GM23338 (cell line): Measurements from ENCODE around the gene GMEB2. TPM values are rescaled to one million over a fixed set of nuclear protein-coding genes. Genes with fewer than 3 reads are reported as not detected.

ENCODE experiments used
- ATAC-seq: fragments of 200-7000 bp; cut with Tn5 transposase; 3 replicates; pipeline ENCODE4 v1.9.1; 2020
- DNase-seq: peaks from one replicate; pipeline ENCODE4 v3.0.0-alpha.2; 2015; ENCODE audit warnings: low spot score
- H2AFZ ChIP-seq: fragments of 200-600 bp; sonication (generic); 2 replicates; pipeline ENCODE4 v1.8.0; 2016; ENCODE audit warnings: antibody characterized with exemption, mild to moderate bottlenecking, moderate library complexity
- H3F3A ChIP-seq: fragments of 200-600 bp; sonication (generic); replicated peaks from 2 replicates; pipeline ENCODE4 v1.8.0; 2017; ENCODE audit warnings: antibody characterized with exemption, mixed run types, low read depth
- H3K27ac ChIP-seq: fragments of 200-600 bp; sonication (generic); 2 replicates; pipeline ENCODE4 v1.6.1; 2016; ENCODE audit warnings: low read depth
- H3K27me3 ChIP-seq: fragments of 200-600 bp; sonication (generic); 2 replicates; pipeline ENCODE4 v1.8.0; 2016; ENCODE audit warnings: mild to moderate bottlenecking, mixed run types, moderate library complexity; ENCODE audit not compliant: insufficient read depth
- H3K36me3 ChIP-seq: fragments of 200-600 bp; sonication (generic); 2 replicates; pipeline ENCODE4 v1.8.0; 2016; ENCODE audit warnings: mild to moderate bottlenecking; ENCODE audit not compliant: insufficient read depth
- H3K4me1 ChIP-seq: fragments of 200-600 bp; sonication (generic); 2 replicates; pipeline ENCODE4 v1.8.0; 2016; ENCODE audit warnings: mild to moderate bottlenecking, moderate library complexity; ENCODE audit not compliant: insufficient read depth
- H3K4me2 ChIP-seq: fragments of 200-600 bp; sonication (generic); 2 replicates; pipeline ENCODE4 v1.7.1; 2017; ENCODE audit warnings: mixed run types
- H3K4me3 ChIP-seq: fragments of 200-600 bp; sonication (generic); 2 replicates; pipeline ENCODE4 v1.6.1; 2016; ENCODE audit warnings: mixed run types
- H3K79me2 ChIP-seq: fragments of 200-600 bp; sonication (generic); replicated peaks from 2 replicates; pipeline ENCODE4 v1.8.0; 2017; ENCODE audit warnings: mild to moderate bottlenecking; ENCODE audit not compliant: insufficient read depth
- H3K9me2 ChIP-seq: fragments of 200-600 bp; sonication (generic); 2 replicates; pipeline ENCODE4 v1.8.0; 2017; ENCODE audit not compliant: insufficient read depth
- H4K20me1 ChIP-seq: fragments of 200-600 bp; sonication (generic); replicated peaks from 2 replicates; pipeline ENCODE4 v1.8.0; 2017; ENCODE audit warnings: mild to moderate bottlenecking; ENCODE audit not compliant: insufficient read depth
- H3K27ac Mint-ChIP-seq: 2 replicates; pipeline ENCODE4 v1.8.0; 2020; ENCODE audit warnings: inconsistent platforms, mild to moderate bottlenecking, moderate library complexity, mixed read lengths
- H3K27me3 Mint-ChIP-seq: 3 replicates; pipeline ENCODE4 v1.8.0; 2022; ENCODE audit warnings: low read depth, mild to moderate bottlenecking, moderate library complexity, mixed read lengths, inconsistent platforms; ENCODE audit not compliant: insufficient read depth, poor library complexity
- H3K36me3 Mint-ChIP-seq: 3 replicates; pipeline ENCODE4 v1.8.0; 2021; ENCODE audit warnings: low read depth, mild to moderate bottlenecking, inconsistent platforms, moderate library complexity, mixed read lengths
- H3K4me1 Mint-ChIP-seq: 3 replicates; pipeline ENCODE4 v1.8.0; 2020; ENCODE audit warnings: mild to moderate bottlenecking, inconsistent platforms, mixed read lengths
- H3K4me3 Mint-ChIP-seq: 3 replicates; pipeline ENCODE4 v1.8.0; 2021; ENCODE audit warnings: moderate library complexity, mild to moderate bottlenecking, inconsistent platforms, mixed read lengths
- H3K9me3 Mint-ChIP-seq: 3 replicates; pipeline ENCODE4 v1.8.0; 2020; ENCODE audit warnings: moderate library complexity, mild to moderate bottlenecking, inconsistent platforms, mixed read lengths
- CREB1 ChIP-seq: fragments of 250-450 bp; sonication (Bioruptor Pico); IDR thresholded peaks from 2 replicates; pipeline ENCODE4 v1.5.0; 2020; ENCODE audit warnings: low read depth, mild to moderate bottlenecking, moderate library complexity
- EZH2 ChIP-seq: fragments of 200-600 bp; sonication (generic); IDR thresholded peaks from one replicate; pipeline ENCODE4 v1.8.0; 2017; ENCODE audit warnings: antibody characterized with exemption, mild to moderate bottlenecking, low read depth; ENCODE audit not compliant: unreplicated experiment
- JUNB ChIP-seq: IDR thresholded peaks from one replicate; pipeline ENCODE4 v1.6.1; 2016; ENCODE audit warnings: antibody characterized with exemption; ENCODE audit not compliant: unreplicated experiment
- POLR2AphosphoS5 ChIP-seq: IDR thresholded peaks from 2 replicates; pipeline ENCODE4 v1.6.1; 2016; ENCODE audit warnings: antibody characterized with exemption, low read depth
- REST ChIP-seq: IDR thresholded peaks from one replicate; pipeline ENCODE4 v1.6.1; 2018; ENCODE audit warnings: antibody characterized with exemption; ENCODE audit not compliant: unreplicated experiment
- STAT1 ChIP-seq: IDR thresholded peaks from one replicate; pipeline ENCODE4 v1.6.1; 2016; ENCODE audit warnings: antibody characterized with exemption; ENCODE audit not compliant: unreplicated experiment
- ZNF114 ChIP-seq: fragments of 250-450 bp; sonication (Bioruptor Pico); IDR thresholded peaks from 2 replicates; pipeline ENCODE4 v1.5.0; 2020; ENCODE audit warnings: mild to moderate bottlenecking, moderate library complexity
- ZNF462 ChIP-seq: fragments of 250-450 bp; sonication (Bioruptor Pico); IDR thresholded peaks from 2 replicates; pipeline ENCODE4 v1.5.0; 2020; ENCODE audit warnings: mild to moderate bottlenecking, moderate library complexity
- polyA plus RNA-seq: library from polyadenylated mRNA; unstranded; fragments of >200 nt; fragmentation: Nextera tagmentation; extraction: Ambion mirVana; gene quantifications from 2 replicates; pipeline ENCODE4 v1.2.1, GENCODE V29; 2016
- total RNA-seq: library from RNA; depleted of rRNA; stranded (reverse); fragments of >200 nt; shearing (Covaris generic); gene quantifications from 2 replicates; pipeline ENCODE4 v1.2.3, GENCODE V29; 2014

The GMEB2 gene
- total and polyA plus RNA-seq, 2 experiments from 2014 or later: 4.4 to 20.6 TPM

- H3K27ac Mint-ChIP-seq: no peak overlapping the region
- TF ChIP-seq POLR2AphosphoS5: no peak
- TF ChIP-seq ZNF462 (CRISPR knock-in tag): no peak
- no peak for TF ChIP-seq STAT1
- no peak for TF ChIP-seq REST
- no peak for TF ChIP-seq ZNF114 (CRISPR knock-in tag)
- TF ChIP-seq CREB1 (CRISPR knock-in tag): no peak
- TF ChIP-seq JUNB: no peak
- TF ChIP-seq EZH2: no peak
- Histone ChIP-seq H4K20me1 (no peaks in the 10 kb centered on the region), H3K4me3 (peak overlapping the region; percentile 91; the same call in 1 of the 2 replicates), H3K27ac (no peak overlapping the region), H2AFZ (no peak overlapping the region), H3K4me1 (peaks cover 3% of the 10 kb centered on the region; the same call in 1 of the 2 replicates), H3K4me2 (peak overlapping the region; percentile 89; the same call in 1 of the 2 replicates), H3F3A (peaks cover 10% of the 10 kb centered on the region; the same call in 1 of the 2 replicates), H3K9me2 (no peaks in the 10 kb centered on the region), H3K79me2 (peaks cover 27% of the 10 kb centered on the region), H3K27me3 (no peaks in the 10 kb centered on the region), H3K36me3 (no peaks in the 10 kb centered on the region)
- H3K9me3 Mint-ChIP-seq: no peaks in the 10 kb centered on the region
- H3K4me1 Mint-ChIP-seq: peaks cover 14% of the 10 kb centered on the region
- ATAC-seq (no peak; the same call in 2 of the 3 replicates), DNase-seq (no peak)
- H3K4me3 Mint-ChIP-seq: peak overlapping the region; percentile 73
- H3K27me3 Mint-ChIP-seq: peaks cover 8% of the 10 kb centered on the region
- peaks cover 2% of the 10 kb centered on the region; the same call in 1 of the 3 replicates for H3K36me3 Mint-ChIP-seq
These were observed 897 bp upstream of the GMEB2 start for GRCh38 chr20:63627751-63628245.
